HepG2 (cell line): Measurements from ENCODE around the gene ALB. TPM values are rescaled to one million over a fixed set of nuclear protein-coding genes. Genes with fewer than 3 reads are reported as not detected.
A peak's percentile ranks its signal among the peaks of the same experiment; 100 is the strongest.

Source experiments
- FOXA3 ChIP-seq: IDR thresholded peaks from 2 replicates; pipeline ENCODE4 v1.6.1; 2016; ENCODE audit warnings: missing genetic modification reagents, missing compliant biosample characterization
- GATAD1 ChIP-seq: IDR thresholded peaks from 2 replicates; pipeline ENCODE4 v1.6.1; 2016; ENCODE audit warnings: missing genetic modification reagents, missing compliant biosample characterization
- GFI1 ChIP-seq: sonication (generic); formaldehyde crosslinking; IDR thresholded peaks from 2 replicates; pipeline ENCODE4 v1.5.0; 2020; ENCODE audit warnings: missing genetic modification reagents, mild to moderate bottlenecking, borderline replicate concordance
- HDAC2 ChIP-seq: sonication (generic); formaldehyde crosslinking; IDR thresholded peaks from 2 replicates; pipeline ENCODE4 v1.4.0; 2020; ENCODE audit warnings: missing genetic modification reagents
- HNF4A ChIP-seq: sonication (generic); formaldehyde crosslinking; IDR thresholded peaks from 2 replicates; pipeline ENCODE4 v1.4.0; 2020; ENCODE audit warnings: missing genetic modification reagents
- JDP2 ChIP-seq: sonication (generic); formaldehyde crosslinking; IDR thresholded peaks from 2 replicates; pipeline ENCODE4 v1.8.1; 2022; ENCODE audit warnings: missing genetic modification reagents, borderline replicate concordance
- NCOA1 ChIP-seq: sonication (generic); formaldehyde crosslinking; IDR thresholded peaks from 2 replicates; pipeline ENCODE4 v1.9.0; 2021; ENCODE audit warnings: missing genetic modification reagents
- NCOR1 ChIP-seq: fragments of 200-600 bp; sonication (generic); IDR thresholded peaks from 2 replicates; pipeline ENCODE4 v1.7.0; 2017; ENCODE audit warnings: antibody characterized with exemption, low read length, borderline replicate concordance
- RARA ChIP-seq: IDR thresholded peaks from 2 replicates; pipeline ENCODE4 v1.6.1; 2016; ENCODE audit warnings: missing genetic modification reagents, missing compliant biosample characterization
- REST ChIP-seq, 2 experiments: IDR thresholded peaks; 2 replicates each; pipeline ENCODE4 v1.6.1; 2011 to 2012; ENCODE audit warnings: low read length in 2 of 2, borderline replicate concordance in 1 of 2, low read depth in 1 of 2, mild to moderate bottlenecking in 1 of 2, moderate library complexity in 1 of 2
- SALL1 ChIP-seq: sonication (generic); formaldehyde crosslinking; IDR thresholded peaks from 2 replicates; pipeline ENCODE4 v1.8.0; 2022; ENCODE audit warnings: mild to moderate bottlenecking, missing genetic modification reagents
- TBX3 ChIP-seq: fragments of 450-650 bp; IDR thresholded peaks from 2 replicates; pipeline ENCODE4 v1.6.1; 2017; ENCODE audit warnings: antibody characterized with exemption, mild to moderate bottlenecking, inconsistent platforms, borderline replicate concordance
- TGIF2 ChIP-seq: IDR thresholded peaks from 2 replicates; pipeline ENCODE4 v1.6.1; 2016; ENCODE audit warnings: control low read depth, missing compliant biosample characterization
- TRIM22 ChIP-seq: fragments of 450-650 bp; IDR thresholded peaks from 2 replicates; pipeline ENCODE4 v1.6.1; 2017
- ZBTB3 ChIP-seq: sonication (generic); formaldehyde crosslinking; IDR thresholded peaks from 2 replicates; pipeline ENCODE4 v1.4.0; 2020; ENCODE audit warnings: low read depth, mild to moderate bottlenecking, moderate library complexity, missing genetic modification reagents, borderline replicate concordance
- polyA plus RNA-seq, 8 experiments: library from polyadenylated mRNA; depleted of rRNA in 3 of 8; stranded (reverse) in 7 of 8; unstranded in 1 of 8; fragments of >200 nt; fragmentation: Illumina TruSeq in 4 of 8; extraction: Trizol in 4 of 8; gene quantifications; 2 replicates each; pipeline versions ENCODE4 v1.2.1 to v1.2.3, GENCODE V29; 2011 to 2016; ENCODE audit warnings: low read depth in 4 of 8, missing spikeins in 1 of 8, mixed read lengths in 1 of 8; ENCODE audit not compliant: insufficient read depth in 1 of 8
- total RNA-seq, 5 experiments: library from RNA; depleted of rRNA; stranded (reverse); fragments of >200 nt; fragmentation: Illumina TruSeq; extraction: Trizol; gene quantifications; 2 replicates each; pipeline ENCODE4 v1.2.3, GENCODE V29; 2016; ENCODE audit warnings: low read depth in 1 of 5
- TF ChIP-seq, protein P1 (sequence below), 2 experiments: sonication (generic) in 1 of 2; formaldehyde crosslinking in 1 of 2; IDR thresholded peaks; 2 replicates each; pipeline versions ENCODE4 v1.4.0 to v1.6.1; 2016 to 2020; ENCODE audit warnings: borderline replicate concordance in 1 of 2, low read depth in 1 of 2, mild to moderate bottlenecking in 1 of 2, missing genetic modification reagents in 1 of 2

The ALB gene
- total and polyA plus RNA-seq, 2 of the 13 experiments (the other 11 are each of a cell fraction or from before 2014, with no cell fraction given) = 22,259 to 22,625 TPM

DNA sequence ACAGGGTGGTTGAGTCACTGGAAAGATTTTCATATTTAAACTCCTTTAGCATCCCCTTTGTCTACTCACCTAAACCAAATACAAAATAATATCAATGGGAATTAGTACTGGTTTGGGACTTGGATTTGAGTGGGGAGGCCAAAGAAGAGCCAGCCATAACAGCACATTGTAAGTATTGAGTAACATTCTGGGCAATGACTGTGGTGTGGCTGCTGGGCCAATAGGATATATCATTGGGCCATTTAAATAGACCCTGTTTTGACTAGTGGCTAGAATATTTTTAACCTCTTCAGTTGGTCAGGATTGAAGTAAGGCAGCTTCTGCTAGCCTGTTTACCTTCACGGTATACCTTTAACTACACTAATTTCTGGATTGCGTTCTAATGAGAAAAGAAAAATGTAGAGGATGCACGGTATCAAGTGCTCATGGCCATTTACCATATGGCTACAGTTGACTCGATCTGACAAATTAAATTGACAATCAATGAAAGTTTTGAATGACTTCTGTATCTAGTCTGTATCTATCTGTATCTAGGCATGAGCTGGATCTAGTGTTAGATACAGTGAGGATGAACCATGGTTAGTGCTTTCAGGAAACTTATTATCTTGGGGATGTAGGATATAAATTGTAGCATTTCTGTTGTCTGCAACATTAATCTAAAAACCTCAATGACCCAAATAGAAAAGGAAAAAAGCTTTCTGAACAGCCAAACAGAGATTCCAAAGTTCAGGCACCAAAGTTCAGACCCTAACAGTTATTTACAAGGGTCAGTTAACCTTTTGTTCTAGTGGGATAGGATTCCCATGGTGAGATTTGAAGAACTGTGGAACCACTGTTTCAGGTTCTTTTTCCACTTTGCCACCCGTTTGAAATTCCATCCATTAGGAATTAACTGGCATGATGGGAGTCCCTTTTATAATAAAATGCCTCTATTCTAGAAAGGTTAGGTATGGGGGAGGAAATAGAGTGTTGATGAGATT is 6.8 kb upstream of the ALB start (continued):
- TF ChIP-seq, protein P1, sequence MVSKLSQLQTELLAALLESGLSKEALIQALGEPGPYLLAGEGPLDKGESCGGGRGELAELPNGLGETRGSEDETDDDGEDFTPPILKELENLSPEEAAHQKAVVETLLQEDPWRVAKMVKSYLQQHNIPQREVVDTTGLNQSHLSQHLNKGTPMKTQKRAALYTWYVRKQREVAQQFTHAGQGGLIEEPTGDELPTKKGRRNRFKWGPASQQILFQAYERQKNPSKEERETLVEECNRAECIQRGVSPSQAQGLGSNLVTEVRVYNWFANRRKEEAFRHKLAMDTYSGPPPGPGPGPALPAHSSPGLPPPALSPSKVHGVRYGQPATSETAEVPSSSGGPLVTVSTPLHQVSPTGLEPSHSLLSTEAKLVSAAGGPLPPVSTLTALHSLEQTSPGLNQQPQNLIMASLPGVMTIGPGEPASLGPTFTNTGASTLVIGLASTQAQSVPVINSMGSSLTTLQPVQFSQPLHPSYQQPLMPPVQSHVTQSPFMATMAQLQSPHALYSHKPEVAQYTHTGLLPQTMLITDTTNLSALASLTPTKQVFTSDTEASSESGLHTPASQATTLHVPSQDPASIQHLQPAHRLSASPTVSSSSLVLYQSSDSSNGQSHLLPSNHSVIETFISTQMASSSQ (IDR thresholded peaks at IDR 0.05; ENCODE audit: low read depth) = peak; percentile 48; the same call in 1 of the 2 replicates
- TF ChIP-seq, protein P1 (CRISPR knock-in tag; IDR thresholded peaks at IDR 0.05; ENCODE audit: borderline replicate concordance) = peak; percentile 45; the same call in 1 of the 2 replicates
- TF ChIP-seq RARA (CRISPR knock-in tag) (peak; percentile 82), TGIF2 (CRISPR knock-in tag) (no peak), ZBTB3 (CRISPR knock-in tag) (no peak), NCOR1 (peak; percentile 98), GATAD1 (CRISPR knock-in tag) (0 out of 2 replicates have a peak, but pooled peaks have one; percentile 13), JDP2 (CRISPR knock-in tag) (no peak), TBX3 (no peak), REST (IDR thresholded peaks at IDR 0.05; ENCODE audit: borderline replicate concordance in 1 of 2, low read depth in 1 of 2, low read length in 2 of 2) (0 out of 4 replicates have a peak, but pooled peaks of 1 of the 2 experiments have one; percentile 22), TRIM22 (no peak), SALL1 (CRISPR knock-in tag) (peak; percentile 42; the same call in 1 of the 2 replicates), HDAC2 (CRISPR knock-in tag) (peak; percentile 56), FOXA3 (CRISPR knock-in tag) (peak; percentile 80), GFI1 (CRISPR knock-in tag) (peak; percentile 65), HNF4A (CRISPR knock-in tag) (peak; percentile 94), NCOA1 (CRISPR knock-in tag) (0 out of 2 replicates have a peak, but pooled peaks have one; percentile 32)
